HCT116 (cell line): ENCODE data around the gene SYTL3.
"Not testable (repeated sequence)": the region's sequence is repeated elsewhere in the genome, so short reads cannot be mapped to it uniquely, and the experiment has no call there.

Experiments
- CEBPB ChIP-seq: IDR thresholded peaks from 2 replicates; pipeline ENCODE4 v1.6.1; 2012; ENCODE audit warnings: low read depth
- ELF1 ChIP-seq: IDR thresholded peaks from 2 replicates; pipeline ENCODE4 v1.6.1; 2012; ENCODE audit warnings: low read depth, borderline replicate concordance
- EZH2 ChIP-seq: fragments of 200-600 bp; sonication (generic); IDR thresholded peaks from 2 replicates; pipeline ENCODE4 v1.6.1; 2017; ENCODE audit warnings: antibody characterized with exemption, mixed run types
- POLR2A ChIP-seq: IDR thresholded peaks from 2 replicates; pipeline ENCODE4 v1.7.0; 2011; ENCODE audit warnings: borderline replicate concordance; ENCODE audit not compliant: insufficient read depth, insufficient read length; ENCODE audit errors: extremely low read depth
- POLR2AphosphoS5 ChIP-seq: IDR thresholded peaks from 2 replicates; pipeline ENCODE4 v1.6.1; 2011; ENCODE audit warnings: mild to moderate bottlenecking, low read depth, low read length, moderate library complexity
- RAD21 ChIP-seq: IDR thresholded peaks from 2 replicates; pipeline ENCODE4 v1.6.1; 2012; ENCODE audit warnings: low read depth, mild to moderate bottlenecking
- SIN3A ChIP-seq: IDR thresholded peaks from 2 replicates; pipeline ENCODE4 v1.6.1; 2012; ENCODE audit warnings: low read depth
- ZNF274 ChIP-seq: fragments of 200-500 bp; sonication (Bioruptor generic); IDR thresholded peaks from 2 replicates; pipeline ENCODE4 v1.6.1; 2014; ENCODE audit warnings: mild to moderate bottlenecking, low read depth, low read length, inconsistent platforms
- TF ChIP-seq, protein P1 (sequence below), 3 experiments: fragments of 200-600 bp in 1 of 3; sonication (generic) in 1 of 3; IDR thresholded peaks in 2 of 3; conservative IDR thresholded peaks in 1 of 3; 2 replicates each; pipeline ENCODE4 v1.5.1; 2012 to 2017; ENCODE audit warnings: low read depth in 2 of 3, low read length in 2 of 3, antibody characterized with exemption in 1 of 3, borderline replicate concordance in 1 of 3, control low read depth in 1 of 3, mild to moderate bottlenecking in 1 of 3, mixed read lengths in 1 of 3, mixed run types in 1 of 3, moderate library complexity in 1 of 3; ENCODE audit not compliant: insufficient read depth in 1 of 3
- TF ChIP-seq, protein P2 (sequence below): IDR thresholded peaks from 2 replicates; pipeline ENCODE4 v1.6.1; 2012
- TF ChIP-seq, protein P3 (sequence below): IDR thresholded peaks from 2 replicates; pipeline ENCODE4 v1.6.1; 2011; ENCODE audit warnings: mild to moderate bottlenecking, low read length, moderate library complexity; ENCODE audit not compliant: insufficient replicate concordance; ENCODE audit errors: extremely low read depth

DNA sequence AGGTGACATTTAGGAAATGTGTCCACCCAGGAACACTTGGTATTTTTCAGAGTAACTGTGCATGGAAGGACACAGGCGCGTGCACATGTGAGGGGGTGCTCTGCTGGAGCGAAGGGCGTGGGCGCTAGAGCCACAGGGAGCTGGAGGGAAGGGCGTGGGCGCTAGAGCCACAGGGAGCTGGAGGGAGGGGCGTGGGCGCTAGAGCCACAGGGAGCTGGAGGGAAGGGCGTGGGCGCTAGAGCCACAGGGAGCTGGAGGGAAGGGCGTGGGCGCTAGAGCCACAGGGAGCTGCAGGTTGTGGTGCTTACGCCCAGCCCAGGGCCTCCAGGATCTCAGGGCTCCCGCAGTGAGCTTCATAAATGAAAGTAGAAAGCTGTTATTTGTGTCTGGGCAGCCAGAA is 43.8 kb upstream of the SYTL3 start:
- TF ChIP-seq CEBPB, POLR2A, SIN3A, POLR2AphosphoS5, ZNF274, EZH2, RAD21, ELF1: not testable (repeated sequence)
- TF ChIP-seq, protein P1, sequence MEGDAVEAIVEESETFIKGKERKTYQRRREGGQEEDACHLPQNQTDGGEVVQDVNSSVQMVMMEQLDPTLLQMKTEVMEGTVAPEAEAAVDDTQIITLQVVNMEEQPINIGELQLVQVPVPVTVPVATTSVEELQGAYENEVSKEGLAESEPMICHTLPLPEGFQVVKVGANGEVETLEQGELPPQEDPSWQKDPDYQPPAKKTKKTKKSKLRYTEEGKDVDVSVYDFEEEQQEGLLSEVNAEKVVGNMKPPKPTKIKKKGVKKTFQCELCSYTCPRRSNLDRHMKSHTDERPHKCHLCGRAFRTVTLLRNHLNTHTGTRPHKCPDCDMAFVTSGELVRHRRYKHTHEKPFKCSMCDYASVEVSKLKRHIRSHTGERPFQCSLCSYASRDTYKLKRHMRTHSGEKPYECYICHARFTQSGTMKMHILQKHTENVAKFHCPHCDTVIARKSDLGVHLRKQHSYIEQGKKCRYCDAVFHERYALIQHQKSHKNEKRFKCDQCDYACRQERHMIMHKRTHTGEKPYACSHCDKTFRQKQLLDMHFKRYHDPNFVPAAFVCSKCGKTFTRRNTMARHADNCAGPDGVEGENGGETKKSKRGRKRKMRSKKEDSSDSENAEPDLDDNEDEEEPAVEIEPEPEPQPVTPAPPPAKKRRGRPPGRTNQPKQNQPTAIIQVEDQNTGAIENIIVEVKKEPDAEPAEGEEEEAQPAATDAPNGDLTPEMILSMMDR (IDR thresholded peaks at IDR 0.05 in 2 of 3, conservative IDR thresholded peaks at IDR 0.05 in 1 of 3; ENCODE audit: borderline replicate concordance in 1 of 3, insufficient read depth in 1 of 3, low read depth in 2 of 3, low read length in 2 of 3) = not testable (repeated sequence)
- TF ChIP-seq, protein P2, sequence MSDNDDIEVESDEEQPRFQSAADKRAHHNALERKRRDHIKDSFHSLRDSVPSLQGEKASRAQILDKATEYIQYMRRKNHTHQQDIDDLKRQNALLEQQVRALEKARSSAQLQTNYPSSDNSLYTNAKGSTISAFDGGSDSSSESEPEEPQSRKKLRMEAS = not testable (repeated sequence)
- TF ChIP-seq, protein P3, sequence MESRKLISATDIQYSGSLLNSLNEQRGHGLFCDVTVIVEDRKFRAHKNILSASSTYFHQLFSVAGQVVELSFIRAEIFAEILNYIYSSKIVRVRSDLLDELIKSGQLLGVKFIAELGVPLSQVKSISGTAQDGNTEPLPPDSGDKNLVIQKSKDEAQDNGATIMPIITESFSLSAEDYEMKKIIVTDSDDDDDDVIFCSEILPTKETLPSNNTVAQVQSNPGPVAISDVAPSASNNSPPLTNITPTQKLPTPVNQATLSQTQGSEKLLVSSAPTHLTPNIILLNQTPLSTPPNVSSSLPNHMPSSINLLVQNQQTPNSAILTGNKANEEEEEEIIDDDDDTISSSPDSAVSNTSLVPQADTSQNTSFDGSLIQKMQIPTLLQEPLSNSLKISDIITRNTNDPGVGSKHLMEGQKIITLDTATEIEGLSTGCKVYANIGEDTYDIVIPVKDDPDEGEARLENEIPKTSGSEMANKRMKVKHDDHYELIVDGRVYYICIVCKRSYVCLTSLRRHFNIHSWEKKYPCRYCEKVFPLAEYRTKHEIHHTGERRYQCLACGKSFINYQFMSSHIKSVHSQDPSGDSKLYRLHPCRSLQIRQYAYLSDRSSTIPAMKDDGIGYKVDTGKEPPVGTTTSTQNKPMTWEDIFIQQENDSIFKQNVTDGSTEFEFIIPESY = not testable (repeated sequence)
